ENCODE results near the gene USP31. TPM values are rescaled to one million over a fixed set of nuclear protein-coding genes. Genes with fewer than 3 reads are reported as not detected.

Gene USP31
- total RNA-seq, 3 donors from 2014 or later (not counting 1 experiment from before 2014, with no cell fraction given), result 6.1 to 6.6 (median 6.3) TPM

DNA sequence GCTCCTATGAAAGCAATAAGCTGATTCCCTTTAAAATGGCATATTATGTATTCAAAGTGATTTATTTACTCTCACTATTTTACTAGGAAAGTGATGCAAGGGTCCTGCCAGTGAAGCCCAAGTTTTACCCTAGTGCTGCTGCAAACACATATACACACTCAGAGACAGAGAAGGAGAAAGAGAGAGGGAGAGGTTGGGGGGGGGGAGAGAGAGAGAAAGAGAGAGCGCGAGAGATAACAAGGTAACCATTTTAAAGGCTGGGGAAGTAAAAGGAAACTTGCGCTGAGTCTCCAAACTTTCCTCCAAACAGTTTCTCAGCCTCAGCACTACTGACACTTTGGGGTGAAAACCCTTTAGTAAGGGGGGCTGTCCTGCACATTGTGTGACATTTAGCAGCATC, 5.9 kb downstream of the USP31 start:
- TF ChIP-seq, protein P1, sequence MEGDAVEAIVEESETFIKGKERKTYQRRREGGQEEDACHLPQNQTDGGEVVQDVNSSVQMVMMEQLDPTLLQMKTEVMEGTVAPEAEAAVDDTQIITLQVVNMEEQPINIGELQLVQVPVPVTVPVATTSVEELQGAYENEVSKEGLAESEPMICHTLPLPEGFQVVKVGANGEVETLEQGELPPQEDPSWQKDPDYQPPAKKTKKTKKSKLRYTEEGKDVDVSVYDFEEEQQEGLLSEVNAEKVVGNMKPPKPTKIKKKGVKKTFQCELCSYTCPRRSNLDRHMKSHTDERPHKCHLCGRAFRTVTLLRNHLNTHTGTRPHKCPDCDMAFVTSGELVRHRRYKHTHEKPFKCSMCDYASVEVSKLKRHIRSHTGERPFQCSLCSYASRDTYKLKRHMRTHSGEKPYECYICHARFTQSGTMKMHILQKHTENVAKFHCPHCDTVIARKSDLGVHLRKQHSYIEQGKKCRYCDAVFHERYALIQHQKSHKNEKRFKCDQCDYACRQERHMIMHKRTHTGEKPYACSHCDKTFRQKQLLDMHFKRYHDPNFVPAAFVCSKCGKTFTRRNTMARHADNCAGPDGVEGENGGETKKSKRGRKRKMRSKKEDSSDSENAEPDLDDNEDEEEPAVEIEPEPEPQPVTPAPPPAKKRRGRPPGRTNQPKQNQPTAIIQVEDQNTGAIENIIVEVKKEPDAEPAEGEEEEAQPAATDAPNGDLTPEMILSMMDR (IDR thresholded peaks at IDR 0.05), result no peak
- intact Hi-C loops (cut with micrococcal nuclease), result no loop called here
- H3K9me3 ChIP-seq (ENCODE audit: control insufficient read depth, insufficient read depth, low read length), result peaks cover 5% of the 10 kb centered on the region
- no peaks in the 10 kb centered on the region for H3K9me3 Mint-ChIP-seq
- H3K27ac Mint-ChIP-seq, result no peak overlapping the region
- H3K4me3 Mint-ChIP-seq, result no peak overlapping the region
- H3K27me3 Mint-ChIP-seq (ENCODE audit: low read depth in 2 of 2), result no peaks in the 10 kb centered on the region
- H3K4me3 ChIP-seq (ENCODE audit: low read length), result no peak overlapping the region
- H3K36me3 Mint-ChIP-seq, result no peaks in the 10 kb centered on the region
- ATAC-seq (no peak), DNase-seq (no peak)
- no peak overlapping the region for H3K27ac ChIP-seq (ENCODE audit: low read length)
- peaks cover 5 to 7% of the 10 kb centered on the region in 2 donors for H3K4me1 Mint-ChIP-seq
- H3K4me1 ChIP-seq (ENCODE audit: control insufficient read depth, insufficient read depth, low read length), result peaks cover 4% of the 10 kb centered on the region
- WGBS (ENCODE audit: insufficient coverage), result no CpG with 5 or more reads among the region's 3 CpGs
- H3K36me3 ChIP-seq (ENCODE audit: control insufficient read depth, insufficient read depth, low read length), result no peaks in the 10 kb centered on the region
- H3K27me3 ChIP-seq (ENCODE audit: control insufficient read depth, insufficient read depth, low read length), result no peaks in the 10 kb centered on the region

GRCh38 chr16:23141959-23142740, 7.1 kb downstream of the USP31 start:
- H3K27ac Mint-ChIP-seq, result no peak overlapping the region
- ATAC-seq (no peak), DNase-seq (no peak)
- no peaks in the 10 kb centered on the region for H3K27me3 Mint-ChIP-seq (ENCODE audit: low read depth in 2 of 2)
- H3K9me3 Mint-ChIP-seq, result peaks cover 0 to 4% of the 10 kb centered on the region in 2 donors
- H3K36me3 Mint-ChIP-seq, result no peaks in the 10 kb centered on the region
- no peaks in the 10 kb centered on the region for H3K27me3 ChIP-seq (ENCODE audit: control insufficient read depth, insufficient read depth, low read length)
- H3K4me1 Mint-ChIP-seq, result no peaks in the 10 kb centered on the region
- peaks cover 8% of the 10 kb centered on the region for H3K9me3 ChIP-seq (ENCODE audit: control insufficient read depth, insufficient read depth, low read length)
- TF ChIP-seq, protein P1 (IDR thresholded peaks at IDR 0.05), result no peak
- 85% methylated on average over 7 of the region's 7 CpGs for WGBS (ENCODE audit: insufficient coverage)
- no peak overlapping the region for H3K4me3 Mint-ChIP-seq
- H3K4me1 ChIP-seq (ENCODE audit: control insufficient read depth, insufficient read depth, low read length), result no peaks in the 10 kb centered on the region
- no peak overlapping the region for H3K27ac ChIP-seq (ENCODE audit: low read length)
- H3K36me3 ChIP-seq (ENCODE audit: control insufficient read depth, insufficient read depth, low read length), result no peaks in the 10 kb centered on the region
- intact Hi-C loops (cut with micrococcal nuclease), result no loop called here
- no peak overlapping the region for H3K4me3 ChIP-seq (ENCODE audit: low read length)

DNA sequence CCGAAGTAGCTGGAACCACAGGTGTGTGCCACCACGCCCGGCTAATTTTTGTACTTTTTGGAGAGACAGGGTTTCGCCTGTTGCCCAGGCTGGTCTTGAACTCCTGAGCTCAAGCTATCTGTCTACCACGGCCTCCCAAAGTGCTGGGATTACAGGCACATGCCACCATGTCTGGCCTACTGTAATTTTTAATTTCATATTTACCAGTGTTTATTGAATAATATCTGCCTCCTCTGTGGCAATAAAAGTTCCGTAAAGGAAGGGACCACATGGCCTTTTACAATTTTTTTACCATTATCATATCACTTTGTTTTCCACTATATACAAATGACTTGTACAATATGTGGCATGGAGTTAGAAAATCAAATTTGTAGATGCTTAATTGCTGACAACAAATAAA, 7.8 kb downstream of the USP31 start:
- TF ChIP-seq, protein P1 (IDR thresholded peaks at IDR 0.05), result no peak
- Histone ChIP-seq H3K4me3 (ENCODE audit: low read length) (no peak overlapping the region), H3K36me3 (ENCODE audit: control insufficient read depth, insufficient read depth, low read length) (no peaks in the 10 kb centered on the region), H3K4me1 (ENCODE audit: control insufficient read depth, insufficient read depth, low read length) (no peaks in the 10 kb centered on the region), H3K27me3 (ENCODE audit: control insufficient read depth, insufficient read depth, low read length) (no peaks in the 10 kb centered on the region), H3K9me3 (ENCODE audit: control insufficient read depth, insufficient read depth, low read length) (peaks cover 11% of the 10 kb centered on the region), H3K27ac (ENCODE audit: low read length) (no peak overlapping the region)
- no peak for DNase-seq
- Mint-ChIP-seq H3K27ac (no peak overlapping the region), H3K9me3 (peaks cover 0 to 4% of the 10 kb centered on the region in 2 donors), H3K36me3 (no peaks in the 10 kb centered on the region), H3K27me3 (ENCODE audit: low read depth in 2 of 2) (no peaks in the 10 kb centered on the region), H3K4me3 (no peak overlapping the region), H3K4me1 (no peaks in the 10 kb centered on the region)
- intact Hi-C loops (cut with micrococcal nuclease), result no loop called here
- 100% methylated on average over 5 of the region's 6 CpGs for WGBS (ENCODE audit: insufficient coverage)
- ATAC-seq, result no peak

DNA sequence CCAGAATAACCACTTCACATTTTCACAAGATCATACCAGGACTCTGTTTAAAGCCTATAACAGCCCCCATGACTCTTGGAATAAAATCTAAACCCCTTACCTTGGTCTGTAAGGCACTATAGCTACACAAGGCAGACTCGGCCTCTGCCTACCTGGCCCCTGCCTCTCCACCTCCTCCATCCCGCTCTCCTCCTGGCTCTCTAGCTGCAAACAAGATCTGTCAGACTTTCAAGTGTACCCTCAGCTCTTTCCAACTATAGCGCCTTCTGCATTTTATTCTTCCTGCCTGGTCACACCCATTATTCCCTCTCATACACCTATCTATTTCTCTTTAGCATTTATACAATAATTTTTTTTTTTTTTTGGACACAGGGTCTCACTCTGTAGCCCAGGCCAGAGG, 8.2 kb downstream of the USP31 start:
- no peaks in the 10 kb centered on the region for H3K27me3 ChIP-seq (ENCODE audit: control insufficient read depth, insufficient read depth, low read length)
- no peak overlapping the region for H3K4me3 ChIP-seq (ENCODE audit: low read length)
- no peak for DNase-seq
- Mint-ChIP-seq H3K36me3 (peaks cover 1% of the 10 kb centered on the region), H3K4me3 (no peak overlapping the region), H3K9me3 (peaks cover 0 to 4% of the 10 kb centered on the region in 2 donors), H3K27ac (no peak overlapping the region), H3K4me1 (no peaks in the 10 kb centered on the region), H3K27me3 (ENCODE audit: low read depth in 2 of 2) (no peaks in the 10 kb centered on the region)
- no peaks in the 10 kb centered on the region for H3K36me3 ChIP-seq (ENCODE audit: control insufficient read depth, insufficient read depth, low read length)
- WGBS (ENCODE audit: insufficient coverage), result 94% methylated on average over 3 of the region's 3 CpGs
- TF ChIP-seq, protein P1 (IDR thresholded peaks at IDR 0.05), result no peak
- H3K9me3 ChIP-seq (ENCODE audit: control insufficient read depth, insufficient read depth, low read length), result peaks cover 11% of the 10 kb centered on the region
- ATAC-seq, result no peak
- H3K4me1 ChIP-seq (ENCODE audit: control insufficient read depth, insufficient read depth, low read length), result no peaks in the 10 kb centered on the region
- no peak overlapping the region for H3K27ac ChIP-seq (ENCODE audit: low read length)
- intact Hi-C loops (cut with micrococcal nuclease), result no loop called here
